HG03521 (cell line): ENCODE measurements around the gene LAMB3.

Experiments used
- ATAC-seq: cut with Tn5 transposase; IDR thresholded peaks from one replicate; pipeline ENCODE4 v1.9.1; 2021; ENCODE audit warnings: mild to moderate bottlenecking, moderate library complexity; ENCODE audit not compliant: unreplicated experiment

The LAMB3 gene

DNA sequence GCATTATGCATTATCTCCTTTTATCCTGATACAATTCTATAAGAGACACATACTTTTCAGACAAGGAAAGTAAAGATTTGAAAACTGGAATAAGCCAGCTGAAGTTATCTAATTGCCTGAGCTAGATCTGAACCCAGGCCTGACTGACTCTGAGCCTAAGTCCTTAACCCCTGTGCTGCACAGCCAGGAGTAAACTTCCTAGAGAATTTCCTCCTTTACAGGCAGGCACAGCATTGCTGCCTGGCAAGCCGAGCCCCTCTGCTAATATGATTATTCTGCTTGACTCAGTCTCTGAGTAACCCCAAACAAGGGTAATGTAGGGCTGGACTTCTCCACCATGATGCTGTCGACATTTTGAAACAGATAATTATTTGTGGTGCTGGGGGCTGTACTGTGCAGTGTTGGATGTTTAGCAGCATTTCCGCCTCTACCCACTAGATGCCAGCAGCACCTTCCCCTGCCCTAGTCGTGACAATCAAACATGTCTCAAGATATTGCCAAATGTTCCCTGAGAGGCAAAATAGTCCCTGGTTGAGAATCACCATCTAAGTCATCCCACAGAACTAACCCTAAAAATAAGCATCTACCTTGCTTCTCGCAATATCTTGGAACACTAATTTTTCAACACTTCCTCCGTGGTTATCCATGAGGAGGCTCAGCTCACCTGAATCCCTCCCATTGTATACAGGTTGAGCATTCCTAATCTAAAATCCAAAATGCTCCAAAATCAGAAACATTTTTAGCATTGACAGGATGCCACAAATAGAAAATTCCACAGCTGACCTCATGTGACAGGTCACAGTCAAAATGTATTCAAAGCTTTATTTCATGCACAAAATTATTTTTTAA lies 50.2 kb downstream of the LAMB3 start:
- ATAC-seq: peak; percentile 65

DNA sequence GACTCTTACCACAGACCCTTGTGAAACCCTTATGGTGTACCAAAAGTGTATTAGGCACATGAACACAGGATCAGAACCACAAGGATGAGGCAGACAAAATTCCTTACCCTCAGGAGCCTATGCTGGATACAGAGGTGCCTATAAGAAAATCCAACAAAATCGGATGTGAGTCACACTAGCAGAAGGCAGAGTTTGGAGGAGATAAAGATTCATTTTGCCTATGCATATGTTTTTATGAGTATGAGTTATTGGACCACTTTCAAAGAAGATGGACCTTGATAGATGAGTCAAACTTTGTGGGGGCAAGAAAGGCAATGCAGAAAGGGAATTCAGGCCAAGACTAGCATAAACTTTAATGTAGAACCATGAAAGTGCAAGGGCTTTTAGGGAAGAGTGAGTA lies 51.7 kb downstream of the LAMB3 start:
- no peak for ATAC-seq

DNA sequence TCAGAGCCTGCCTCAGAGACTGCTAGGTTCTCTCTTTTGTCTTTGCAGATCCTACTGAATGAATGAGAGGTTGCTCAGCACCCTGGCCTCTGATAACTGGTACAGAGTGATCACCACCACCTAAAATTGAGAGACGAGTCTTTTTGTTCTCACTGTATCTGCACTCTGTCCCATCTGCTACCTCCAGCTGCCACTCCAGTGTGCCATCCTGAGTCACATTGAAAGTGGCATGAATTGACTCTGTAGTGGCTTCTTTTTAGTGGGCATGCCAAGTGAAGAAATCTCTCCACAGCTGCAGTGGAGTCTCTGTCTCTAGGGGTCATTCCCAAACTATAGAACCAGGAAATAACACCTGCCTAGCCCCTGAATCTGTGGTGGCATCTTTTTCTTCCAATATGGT lies 54.0 kb downstream of the LAMB3 start:
- ATAC-seq: no peak

DNA sequence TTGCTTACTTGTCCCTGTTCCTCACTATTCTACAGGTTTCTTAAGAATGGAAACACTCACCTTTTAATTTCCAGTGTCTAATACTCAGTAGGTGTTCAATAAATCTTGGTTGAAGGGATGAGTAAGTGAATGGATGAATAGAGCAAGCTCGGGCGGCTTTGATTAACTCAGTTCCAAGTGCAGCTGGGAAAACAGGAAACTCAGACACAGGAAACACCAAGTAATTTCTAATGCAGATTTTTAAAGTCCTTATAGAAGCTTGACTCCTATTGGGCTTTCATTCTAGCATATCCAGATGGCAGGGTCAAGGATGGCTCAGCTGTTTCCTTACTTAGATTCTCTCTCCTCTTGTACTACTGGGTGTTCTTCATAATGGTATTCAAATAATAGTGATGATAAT lies 54.7 kb downstream of the LAMB3 start:
- no peak for ATAC-seq

DNA sequence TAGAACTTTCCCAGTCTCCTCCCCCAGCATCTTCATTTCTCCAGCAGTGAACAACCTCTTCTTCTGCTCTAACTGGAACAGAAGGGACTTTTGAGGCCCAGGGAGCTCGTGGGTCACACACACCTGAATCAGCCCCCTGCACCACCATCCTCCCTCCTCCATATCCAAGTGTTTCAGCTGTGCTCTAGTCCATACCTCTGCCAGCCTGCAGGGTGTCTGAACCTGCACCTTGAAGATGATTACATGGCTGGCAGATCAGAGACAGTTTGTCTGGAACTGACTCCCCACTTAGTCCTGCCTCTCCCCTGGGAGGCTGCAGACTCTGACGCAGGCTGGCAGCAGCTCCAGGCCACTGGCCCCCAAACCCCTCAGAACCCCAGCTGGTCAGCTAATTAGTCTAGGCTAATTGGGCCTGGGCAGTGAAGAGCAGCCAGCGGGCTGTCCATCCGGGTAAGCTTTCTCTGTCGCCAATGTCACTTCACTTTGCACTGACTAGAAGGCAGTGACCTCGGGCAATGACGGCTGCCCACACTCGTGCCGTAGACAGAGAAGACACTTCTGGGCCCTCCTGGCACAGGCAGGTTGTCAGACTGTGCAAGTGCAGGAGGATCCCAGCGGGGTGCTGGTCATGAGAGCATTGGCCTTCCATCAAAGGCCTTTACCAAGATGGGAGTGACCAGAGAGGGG lies 56.5 kb downstream of the LAMB3 start:
- ATAC-seq: no peak

DNA sequence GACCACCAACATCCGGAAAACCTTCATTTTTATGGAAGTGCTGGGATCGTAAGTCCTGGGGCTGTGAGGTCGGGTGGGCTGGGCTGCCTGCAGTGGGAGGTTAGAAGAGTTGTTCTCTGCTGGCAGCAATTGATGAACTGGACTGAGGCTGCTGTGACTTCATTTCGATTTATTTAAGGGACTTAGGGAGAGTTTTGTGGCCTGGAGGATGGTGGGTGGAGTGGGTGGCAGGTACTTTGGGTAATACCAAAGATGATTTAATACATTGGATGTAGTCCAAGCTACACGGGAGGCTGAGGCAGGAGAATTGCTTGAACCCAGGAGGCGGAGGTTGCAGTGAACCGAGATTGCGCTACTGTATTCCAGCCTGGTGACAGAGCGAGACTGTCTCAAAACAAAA lies 57.2 kb downstream of the LAMB3 start:
- no peak for ATAC-seq

DNA sequence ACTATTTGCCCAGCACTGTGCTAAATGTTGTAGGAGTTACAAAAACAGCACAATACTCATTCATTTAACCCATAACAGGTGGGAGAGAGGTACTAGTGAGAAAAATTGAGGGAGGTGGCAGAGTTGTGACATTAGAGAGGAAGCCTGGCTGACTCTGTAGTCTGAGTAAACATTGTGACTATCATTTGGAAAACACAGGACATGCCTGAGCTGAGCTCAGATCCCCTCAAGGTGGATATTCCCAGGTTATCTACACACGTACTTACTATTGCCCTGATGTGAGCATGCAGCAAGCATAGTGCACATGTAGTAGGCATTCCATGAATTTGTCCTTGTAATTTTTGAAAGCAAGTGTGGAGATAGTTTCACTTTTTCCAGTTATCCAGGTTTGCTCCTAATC lies 57.8 kb downstream of the LAMB3 start:
- ATAC-seq: no peak

DNA sequence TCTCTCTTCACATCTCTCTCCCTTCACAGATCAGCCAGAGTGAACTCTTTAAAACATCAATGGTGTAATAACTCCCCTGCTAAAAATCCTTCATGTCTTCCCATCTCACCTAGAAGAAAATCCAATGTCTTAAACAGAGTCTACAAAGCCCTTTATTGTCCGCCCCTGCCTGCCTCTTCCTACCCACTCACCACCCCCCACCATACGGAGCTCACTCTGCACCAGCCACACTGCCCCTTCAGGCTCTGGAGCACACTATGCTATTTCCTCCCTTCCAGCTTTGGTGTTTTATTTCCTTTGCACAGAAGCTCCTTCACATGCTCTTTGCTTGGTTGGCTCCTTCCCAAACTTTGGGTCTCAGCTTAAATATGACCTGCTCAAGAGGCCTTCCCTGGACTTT lies 58.5 kb downstream of the LAMB3 start:
- ATAC-seq: no peak

DNA sequence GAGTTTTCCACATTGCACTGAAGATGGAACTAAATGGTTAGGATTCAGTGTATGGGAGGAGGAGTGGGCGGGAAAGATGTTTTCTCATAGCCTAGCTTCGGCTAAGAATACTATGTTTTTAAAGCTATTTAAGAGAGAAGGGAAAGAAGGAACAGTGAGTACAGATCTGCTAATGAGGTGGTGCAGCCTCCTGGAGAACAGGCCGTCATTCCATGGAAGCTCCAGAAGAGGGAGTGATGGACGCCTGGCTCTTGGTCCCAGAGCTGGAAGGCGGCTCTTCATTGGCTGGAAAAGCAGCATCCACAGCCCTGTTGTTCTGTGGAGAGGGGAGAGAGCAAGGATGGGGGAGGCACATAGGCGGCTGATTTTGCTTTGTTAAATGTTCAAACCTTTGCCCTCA lies 61.8 kb downstream of the LAMB3 start:
- no peak for ATAC-seq

DNA sequence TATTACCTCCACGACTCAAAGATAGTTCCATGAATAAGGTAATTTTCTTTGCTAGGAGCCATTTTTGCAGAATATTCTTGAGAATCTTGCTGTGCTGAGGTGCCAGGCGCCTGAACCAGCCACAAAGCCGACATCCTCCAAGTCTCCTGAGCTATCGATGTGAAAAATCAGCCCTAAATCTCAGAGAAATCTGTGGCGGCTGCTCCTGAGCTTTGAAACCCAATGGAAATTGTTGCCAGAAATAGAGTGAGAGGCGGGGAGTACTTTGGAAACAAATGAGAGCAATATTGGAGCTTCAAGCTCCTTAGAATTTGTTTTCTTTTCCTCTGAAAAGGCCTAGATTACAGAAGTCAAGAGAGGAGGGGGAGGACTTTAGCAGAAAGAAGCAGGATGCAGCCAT lies 62.4 kb downstream of the LAMB3 start:
- ATAC-seq: no peak

DNA sequence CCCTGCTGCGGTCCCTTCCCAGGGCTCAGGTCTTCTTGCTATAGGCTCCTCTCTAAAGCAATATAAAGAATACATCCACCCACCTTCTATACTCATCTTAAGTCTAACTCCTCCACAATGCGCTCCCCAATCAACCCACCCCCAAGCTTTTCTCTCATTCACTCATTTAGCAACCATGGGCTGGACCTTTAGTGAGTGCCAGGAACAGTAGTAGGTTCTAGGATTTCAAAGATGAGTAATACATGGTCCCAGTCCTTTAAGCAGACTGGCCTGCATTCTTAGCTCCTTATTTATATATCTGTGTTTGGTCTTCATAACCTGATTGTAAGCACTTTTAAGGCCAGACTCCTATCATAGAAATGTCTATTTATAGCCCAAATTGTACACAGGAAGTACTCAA lies 62.8 kb downstream of the LAMB3 start:
- no peak for ATAC-seq

DNA sequence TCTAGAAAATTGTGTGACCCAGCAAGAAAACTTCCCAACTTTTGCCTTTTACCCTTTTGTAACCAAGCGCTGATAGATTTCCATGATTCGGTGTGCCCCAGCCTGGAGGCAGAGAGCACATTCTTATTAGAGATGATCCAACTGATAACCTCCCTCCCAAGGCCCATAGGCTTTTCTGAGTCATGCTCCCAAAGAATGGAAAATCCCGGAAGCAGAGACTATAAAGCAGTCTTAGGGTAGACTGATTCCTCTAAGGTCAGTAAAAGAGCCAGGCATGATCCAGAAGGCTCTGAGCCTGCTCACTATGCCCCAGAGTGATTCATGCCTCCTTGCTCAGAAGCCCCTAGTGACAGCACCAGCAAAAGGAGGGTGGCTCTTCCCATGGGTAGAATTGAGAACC lies 64.4 kb downstream of the LAMB3 start:
- ATAC-seq: no peak

DNA sequence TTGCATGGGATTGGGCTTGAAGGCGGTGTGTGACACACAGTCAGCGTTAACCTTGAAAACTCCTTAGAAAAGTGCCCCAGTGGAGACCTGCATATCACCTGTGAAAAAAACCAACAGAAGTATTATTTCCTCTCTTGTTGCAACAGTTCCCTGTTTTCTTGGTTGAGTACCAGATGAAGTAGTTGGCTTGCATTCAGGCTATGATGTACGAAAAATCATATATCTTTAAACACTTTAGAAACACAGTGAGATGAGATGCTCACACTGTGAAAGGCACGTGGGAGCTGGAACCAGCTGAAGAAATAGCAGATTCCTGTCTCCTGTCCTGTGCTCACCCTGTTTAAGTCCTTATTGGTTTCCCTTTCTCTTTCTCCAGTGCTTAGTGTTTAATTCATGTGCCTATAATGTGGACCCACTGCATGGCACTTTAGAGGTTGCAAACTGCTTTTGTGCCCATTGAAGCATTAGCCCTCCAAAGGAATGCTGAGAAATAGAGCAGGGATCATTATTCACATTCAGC lies 65.9 kb downstream of the LAMB3 start:
- no peak for ATAC-seq

DNA sequence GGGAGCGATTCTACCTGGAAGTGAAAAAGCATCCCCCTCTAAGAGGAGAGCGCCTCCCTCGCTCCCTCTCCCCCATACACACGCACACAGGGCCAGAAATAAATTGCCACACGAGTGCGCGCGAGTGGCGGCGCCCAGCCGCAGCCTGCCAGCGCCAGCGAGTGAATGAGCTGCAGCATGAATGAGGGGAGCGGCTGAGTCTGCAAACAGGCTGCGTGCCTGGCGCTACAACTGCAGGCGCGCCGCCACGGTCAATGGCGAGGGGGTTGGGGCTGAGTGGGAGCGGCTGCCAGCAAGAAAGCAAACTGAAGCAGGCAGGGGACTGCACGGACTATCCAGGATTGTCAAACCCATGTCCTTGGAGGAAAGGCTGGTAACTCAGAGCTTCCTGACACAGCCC lies 66.6 kb downstream of the LAMB3 start:
- no peak for ATAC-seq

DNA sequence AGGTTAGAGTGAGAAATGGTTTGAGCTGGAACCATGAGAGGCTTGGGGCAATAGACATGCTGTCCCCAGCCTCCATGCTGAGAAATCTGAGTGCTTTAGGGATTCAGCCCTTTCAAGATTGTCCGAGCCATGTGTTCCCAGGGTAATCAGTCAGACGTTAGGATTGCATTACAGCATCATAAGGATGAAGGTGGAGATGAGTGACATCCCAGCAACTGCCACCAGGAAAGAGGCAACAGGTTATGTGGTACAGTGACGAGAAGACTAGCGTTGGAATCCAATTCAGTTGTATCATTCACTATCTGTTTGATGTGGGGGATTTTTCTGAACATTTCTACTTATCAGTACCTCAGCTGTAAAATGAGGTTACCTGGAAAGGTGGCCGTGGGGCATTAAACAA lies 67.0 kb downstream of the LAMB3 start:
- no peak for ATAC-seq

DNA sequence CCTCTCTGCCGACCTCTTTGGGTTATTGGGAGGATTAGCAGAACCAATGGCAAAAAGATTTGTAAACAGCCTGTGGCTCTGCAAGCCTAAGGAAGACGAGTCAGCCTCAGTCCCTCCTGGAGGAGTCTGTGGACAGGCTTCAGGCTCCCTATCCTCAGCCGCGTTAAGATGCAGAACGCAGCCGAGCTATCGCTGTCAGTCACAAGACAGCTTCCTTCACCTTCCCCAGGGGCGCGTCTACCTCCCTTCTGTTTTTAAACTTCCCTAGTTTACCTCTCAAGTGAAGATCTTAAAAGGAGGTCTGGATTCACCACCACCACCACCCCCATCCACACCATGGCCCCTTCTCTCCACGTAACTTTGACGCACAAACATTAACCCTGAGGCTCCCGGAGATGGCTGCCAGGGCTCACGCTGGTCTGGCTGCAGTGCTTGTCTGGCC lies 68.0 kb downstream of the LAMB3 start:
- no peak for ATAC-seq

DNA sequence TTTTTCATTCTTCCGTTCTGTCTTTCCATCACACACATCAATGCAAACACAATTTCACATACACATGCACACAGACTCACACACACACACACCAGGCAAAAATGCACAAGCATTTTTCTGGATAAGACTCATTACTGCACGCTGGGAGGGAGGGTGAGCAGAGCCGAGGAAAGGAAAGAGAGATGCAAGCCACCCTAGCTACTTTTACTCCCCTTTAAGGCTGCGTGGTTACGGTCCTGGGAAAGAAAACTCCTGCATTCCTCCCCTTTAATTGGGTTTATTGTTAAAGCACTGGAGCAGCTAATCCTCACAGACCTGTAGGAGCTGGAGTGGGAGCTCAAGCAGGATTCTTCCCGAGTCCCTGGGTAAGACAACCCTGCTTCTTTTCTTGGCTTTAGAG lies 68.8 kb downstream of the LAMB3 start, which contains the start of gene CAMK1G:
Gene CAMK1G, plus strand, starts transcription at position 307 of the 400 bp plus-strand sequence. CDS start 11,270 bp downstream, outside the sequence.
- no peak for ATAC-seq

DNA sequence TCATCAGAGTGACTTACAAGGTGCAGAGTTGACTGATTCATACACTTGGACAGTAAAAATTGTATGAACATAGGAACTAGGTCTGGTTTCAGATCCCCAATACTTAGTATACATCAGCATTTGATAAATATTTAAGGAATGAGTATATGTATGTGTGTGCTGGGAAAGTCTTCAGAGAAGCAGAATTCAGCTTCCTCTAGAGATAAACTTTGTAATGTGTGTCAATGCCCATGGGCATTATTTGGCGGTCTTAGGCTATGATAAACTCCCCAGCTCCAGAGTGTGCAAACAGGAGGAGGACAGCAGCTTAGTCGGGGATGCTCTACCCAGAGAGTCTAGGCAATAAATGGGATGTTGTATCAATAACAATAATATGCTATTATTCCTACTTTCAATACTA lies 71.6 kb downstream of the LAMB3 start:
- ATAC-seq: no peak

DNA sequence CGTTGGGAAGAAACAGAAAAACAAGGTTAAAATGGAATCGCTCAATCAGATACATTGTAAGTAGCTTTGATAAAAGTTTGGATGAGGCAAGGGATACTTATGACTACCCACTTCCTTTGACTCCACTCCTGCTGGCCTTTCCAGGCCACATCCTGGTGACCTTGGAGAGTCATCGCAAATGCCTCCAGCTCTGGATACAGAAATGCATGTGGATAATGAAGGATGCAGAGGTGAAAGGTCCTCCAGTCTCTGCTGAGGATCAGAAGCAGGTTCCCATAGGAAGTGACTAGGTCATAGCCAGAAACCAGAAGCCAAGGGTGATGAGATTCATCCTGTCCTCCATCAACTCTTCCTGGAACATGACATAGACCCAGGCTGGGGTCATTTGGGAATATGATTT lies 74.9 kb downstream of the LAMB3 start:
- no peak for ATAC-seq

DNA sequence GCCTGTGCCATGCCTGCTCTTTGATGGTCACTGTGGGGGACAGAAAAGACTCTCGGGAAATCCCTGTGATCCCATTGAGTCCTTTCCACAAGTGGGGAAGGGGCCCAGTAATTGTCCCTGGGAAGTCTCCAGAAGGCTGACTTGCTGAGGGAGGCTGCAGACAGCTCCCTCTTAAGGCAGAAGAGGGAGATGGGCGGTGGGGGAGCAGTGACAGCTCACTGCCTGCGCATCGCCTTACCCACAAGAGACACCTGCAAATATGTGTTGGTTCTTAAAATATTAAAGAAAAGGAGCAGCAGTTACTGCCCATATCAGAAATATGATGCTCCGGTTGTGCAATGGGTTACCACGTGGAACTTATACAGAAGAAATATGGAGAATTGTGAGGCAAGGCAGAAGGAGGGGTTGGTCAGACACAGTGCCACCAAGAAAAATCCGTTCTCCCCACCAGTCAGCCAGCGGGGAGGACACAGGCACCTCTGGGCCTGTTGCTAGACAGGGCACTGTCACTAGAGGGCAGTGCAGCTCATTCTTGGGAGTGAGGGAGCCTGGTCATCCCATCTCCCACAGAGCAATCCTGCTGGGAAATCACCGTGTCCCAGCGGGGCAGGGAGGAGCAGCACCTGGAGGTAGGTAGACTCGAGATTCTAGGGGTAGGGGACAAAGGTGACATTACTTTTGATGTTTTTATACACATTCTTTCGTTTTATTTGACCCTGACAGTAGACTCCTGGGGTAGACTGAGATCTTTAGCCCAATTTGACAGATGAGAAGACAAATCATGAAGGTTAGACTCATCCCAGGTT lies 75.6 kb downstream of the LAMB3 start:
- ATAC-seq: peak; percentile 79

DNA sequence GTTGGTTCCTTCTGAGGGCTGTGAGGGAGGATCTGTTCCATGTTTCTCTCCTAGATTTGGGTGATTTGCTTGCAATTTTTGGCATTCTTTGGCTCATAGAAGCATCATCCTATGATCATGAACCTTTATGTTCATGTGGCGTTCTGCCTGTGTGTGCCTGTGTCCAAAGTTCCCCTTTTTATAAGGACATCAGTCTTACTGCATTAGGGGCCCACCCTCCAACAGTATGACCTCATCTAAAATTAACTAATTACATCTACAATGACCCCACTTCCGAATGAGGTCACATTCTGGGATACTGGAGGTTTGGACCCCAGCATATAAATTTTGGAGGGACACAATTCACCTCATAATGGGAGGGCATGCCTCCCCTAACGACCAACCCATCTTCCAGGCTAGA lies 81.5 kb downstream of the LAMB3 start:
- no peak for ATAC-seq
